Stomach (tissue), 9 donors: ENCODE measurements around the gene GPR150. TPM values are rescaled to one million over a fixed set of nuclear protein-coding genes. Genes with fewer than 3 reads are reported as not detected.

ENCODE experiments used
- DNase-seq, 2 donors: peaks; one replicate each; pipeline versions ENCODE4 v3.0.0 to v3.0.0-alpha.2; 2013 to 2019
- H3K27ac ChIP-seq, 5 donors: fragments of 200-600 bp in 4 of 5; sonication (generic) in 4 of 5; one replicate each; pipeline ENCODE4 v1.5.1; 2013 to 2019; ENCODE audit warnings: mild to moderate bottlenecking in 1 of 5, moderate library complexity in 1 of 5
- H3K27me3 ChIP-seq, 3 donors: fragments of 200-600 bp; sonication (generic); one replicate each; pipeline ENCODE4 v1.5.1; 2017 to 2019; ENCODE audit warnings: mixed run types in 1 of 3
- H3K36me3 ChIP-seq, 4 donors: fragments of 200-600 bp; sonication (generic); 1 replicate in 3 of 4; 2 replicates in 1 of 4; pipeline ENCODE4 v1.5.1; 2016 to 2019
- H3K4me1 ChIP-seq, 4 donors: fragments of 200-600 bp; sonication (generic); one replicate each; pipeline ENCODE4 v1.5.1; 2016 to 2019
- H3K4me3 ChIP-seq, 4 donors: fragments of 200-600 bp; sonication (generic) in 3 of 4; one replicate each; pipeline ENCODE4 v1.5.1; 2016 to 2019; ENCODE audit warnings: mild to moderate bottlenecking in 1 of 4
- H3K9me3 ChIP-seq, 4 donors: fragments of 200-600 bp; sonication (generic); one replicate each; pipeline ENCODE4 v1.5.1; 2016 to 2019
- CTCF ChIP-seq, 7 experiments: fragments of 450-650 bp in 4 of 7; fragments of 200-600 bp in 3 of 7; sonication (generic) in 3 of 7; IDR thresholded peaks; one replicate each; pipeline ENCODE4 v1.5.1; 2016 to 2019; ENCODE audit warnings: antibody characterized with exemption in 7 of 7, control low read depth in 2 of 7, mild to moderate bottlenecking in 1 of 7
- EP300 ChIP-seq: sonication (generic); formaldehyde crosslinking; IDR thresholded peaks from one replicate; pipeline ENCODE4 v1.6.1; 2017; ENCODE audit warnings: antibody characterized with exemption
- POLR2A ChIP-seq, 4 donors: fragments of 450-650 bp; IDR thresholded peaks; one replicate each; pipeline ENCODE4 v1.6.1; 2016; ENCODE audit warnings: antibody characterized with exemption in 4 of 4, control low read depth in 2 of 4, mild to moderate bottlenecking in 1 of 4, moderate library complexity in 1 of 4
- POLR2AphosphoS5 ChIP-seq, 3 donors: sonication (generic); formaldehyde crosslinking; IDR thresholded peaks; one replicate each; pipeline ENCODE4 v1.6.1; 2016; ENCODE audit warnings: antibody characterized with exemption in 3 of 3
- WGBS, 5 donors: extraction: QIAGEN DNeasy Blood & Tissue Kit in 3 of 5; methylation state at CpG; one replicate each; pipeline versions ENCODE4 v1.1.5 to v1.1.7; 2013 to 2018; 5-methylcytosine and 5-hydroxymethylcytosine counted together
- intact Hi-C: fragments of 100-400 bp; cut with DNase I; formaldehyde crosslinking; loops from one replicate; pipeline ENCODE4 v1.15.1; 2023; ENCODE audit warnings: low total_unique reads
- polyA plus RNA-seq, 3 donors: library from polyadenylated mRNA; stranded (reverse); fragments of 200-250 nt; gene quantifications; one replicate each; pipeline ENCODE4 v1.2.3, GENCODE V29; 2013
- total RNA-seq, 5 donors: library from RNA; depleted of rRNA; stranded (reverse); fragments of >200 nt; gene quantifications; one replicate each; pipeline versions ENCODE4 v1.1.0 to v1.2.3, GENCODE V29; 2014 to 2016
- donor health status: healthy with polysubstance abuse.
- donor health status: Bipolar disorder and iron deficiency.
- donor health status: healthy.

Gene GPR150
- total and polyA plus RNA-seq, 8 donors = 0.18 to 1.0 (median 0.76) TPM; not detected in 3

GRCh38 chr5:95652849-95653248 is 33.0 kb downstream of the GPR150 start:
- Histone ChIP-seq H3K4me3 (no peak overlapping the region), H3K36me3 (peaks cover 0 to 21% (median 5%) of the 10 kb centered on the region in 4 donors), H3K27ac (no peak overlapping the region), H3K27me3 (no peaks in the 10 kb centered on the region), H3K9me3 (no peaks in the 10 kb centered on the region), H3K4me1 (peaks cover 0 to 8% (median 4%) of the 10 kb centered on the region in 4 donors)
- intact Hi-C loops = no loop called here
- WGBS, 5 donors = 89 to 96% (median 91%) methylated on average over 1 of the region's 1 CpG
- TF ChIP-seq POLR2AphosphoS5 (IDR thresholded peaks at IDR 0.05) (no peak), CTCF (IDR thresholded peaks at IDR 0.05) (no peak), EP300 (no peak), POLR2A (IDR thresholded peaks at IDR 0.05) (no peak)
- no peak for DNase-seq

GRCh38 chr5:95654196-95654595 is 34.3 kb downstream of the GPR150 start:
- intact Hi-C loops = no loop called here

GRCh38 chr5:95655575-95655974 is 35.7 kb downstream of the GPR150 start:
- Histone ChIP-seq H3K27me3 (no peaks in the 10 kb centered on the region), H3K9me3 (no peaks in the 10 kb centered on the region), H3K27ac (no peak overlapping the region), H3K36me3 (peaks cover 0 to 21% (median 5%) of the 10 kb centered on the region in 4 donors), H3K4me3 (no peak overlapping the region), H3K4me1 (no peaks in the 10 kb centered on the region)
- WGBS, 5 donors = 35 to 70% (median 55%) methylated on average over 1 of the region's 1 CpG
- TF ChIP-seq POLR2AphosphoS5 (IDR thresholded peaks at IDR 0.05) (no peak), POLR2A (IDR thresholded peaks at IDR 0.05) (no peak), EP300 (no peak), CTCF (IDR thresholded peaks at IDR 0.05) (no peak)
- intact Hi-C loops = no loop called here
- no peak for DNase-seq

More at GRCh38 chr5:95654196-95654595, 34.3 kb downstream of the GPR150 start:
- no peak overlapping the region for H3K4me3 ChIP-seq
- no peaks in the 10 kb centered on the region for H3K27me3 ChIP-seq
- no peaks in the 10 kb centered on the region for H3K4me1 ChIP-seq
- DNase-seq = no peak
- 92 to 97% (median 94%) methylated on average over 3 of the region's 3 CpGs for WGBS, 5 donors
- H3K27ac ChIP-seq = no peak overlapping the region
- no peaks in the 10 kb centered on the region for H3K9me3 ChIP-seq
- H3K36me3 ChIP-seq = peaks cover 0 to 21% (median 5%) of the 10 kb centered on the region in 4 donors
- TF ChIP-seq EP300 = no peak
- no peak for TF ChIP-seq CTCF (IDR thresholded peaks at IDR 0.05)
- no peak for TF ChIP-seq POLR2A (IDR thresholded peaks at IDR 0.05)
- TF ChIP-seq POLR2AphosphoS5 (IDR thresholded peaks at IDR 0.05) = no peak

- Histone ChIP-seq H3K36me3 (peaks cover 0 to 8% (median 0%) of the 10 kb centered on the region in 4 donors), H3K27me3 (no peaks in the 10 kb centered on the region), H3K9me3 (no peaks in the 10 kb centered on the region), H3K4me1 (peaks cover 0 to 9% (median 6%) of the 10 kb centered on the region in 4 donors), H3K4me3 (no peak overlapping the region), H3K27ac (no peak overlapping the region)
- DNase-seq = no peak
- intact Hi-C loops = no loop called here
- no peak for TF ChIP-seq POLR2AphosphoS5 (IDR thresholded peaks at IDR 0.05)
- TF ChIP-seq EP300 = no peak
- no peak for TF ChIP-seq CTCF (IDR thresholded peaks at IDR 0.05)
- TF ChIP-seq POLR2A (IDR thresholded peaks at IDR 0.05) = no peak
- WGBS, 5 donors = 84 to 94% (median 88%) methylated on average over 2 of the region's 2 CpGs
Observed at GRCh38 chr5:95660060-95660459, 40.2 kb downstream of the GPR150 start.
